HepG2 (cell line): ENCODE data around the gene GSTP1. TPM values are rescaled to one million over a fixed set of nuclear protein-coding genes. Genes with fewer than 3 reads are reported as not detected.

Experiments
- CBX5 ChIP-seq: sonication (generic); formaldehyde crosslinking; IDR thresholded peaks from 2 replicates; pipeline ENCODE4 v1.4.0; 2020; ENCODE audit warnings: missing genetic modification reagents, borderline replicate concordance
- FOXO1 ChIP-seq: sonication (generic); formaldehyde crosslinking; IDR thresholded peaks from 2 replicates; pipeline ENCODE4 v1.4.0; 2020; ENCODE audit warnings: missing genetic modification reagents
- MYC ChIP-seq: sonication (generic); formaldehyde crosslinking; IDR thresholded peaks from 2 replicates; pipeline ENCODE4 v1.9.0; 2021; ENCODE audit warnings: missing genetic modification reagents, borderline replicate concordance
- PLRG1 ChIP-seq: fragments of 450-650 bp; conservative IDR thresholded peaks from 2 replicates; pipeline ENCODE4 v1.6.1; 2016
- SOX6 ChIP-seq, 2 experiments: fragments of 450-650 bp in 1 of 2; sonication (generic) in 1 of 2; formaldehyde crosslinking in 1 of 2; IDR thresholded peaks; 2 replicates each; pipeline versions ENCODE4 v1.4.0 to v1.6.1; 2017 to 2020; ENCODE audit warnings: antibody characterized with exemption in 1 of 2, mild to moderate bottlenecking in 1 of 2, missing genetic modification reagents in 1 of 2
- TCF12 ChIP-seq, 2 experiments: fragments of 450-650 bp in 1 of 2; sonication (generic) in 1 of 2; formaldehyde crosslinking in 1 of 2; IDR thresholded peaks; 2 replicates each; pipeline versions ENCODE4 v1.6.1 to v1.8.0; 2017 to 2022; ENCODE audit warnings: antibody characterized with exemption in 1 of 2, mild to moderate bottlenecking in 1 of 2, missing genetic modification reagents in 1 of 2, moderate library complexity in 1 of 2
- THAP11 ChIP-seq: IDR thresholded peaks from 2 replicates; pipeline ENCODE4 v1.6.1; 2016; ENCODE audit warnings: missing biosample characterization, missing genetic modification reagents
- ZNF234 ChIP-seq: sonication (generic); formaldehyde crosslinking; conservative IDR thresholded peaks from 2 replicates; pipeline ENCODE4 v1.5.1; 2020; ENCODE audit warnings: mild to moderate bottlenecking, missing genetic modification reagents
- ZNF530 ChIP-seq: sonication (generic); formaldehyde crosslinking; IDR thresholded peaks from 2 replicates; pipeline ENCODE4 v1.5.0; 2020; ENCODE audit warnings: low read depth, mild to moderate bottlenecking, missing genetic modification reagents
- ZSCAN12 ChIP-seq: sonication (generic); formaldehyde crosslinking; IDR thresholded peaks from 2 replicates; pipeline ENCODE4 v1.9.0; 2021; ENCODE audit warnings: mild to moderate bottlenecking, missing genetic modification reagents
- polyA plus RNA-seq, 8 experiments: library from polyadenylated mRNA; depleted of rRNA in 3 of 8; stranded (reverse) in 7 of 8; unstranded in 1 of 8; fragments of >200 nt; fragmentation: Illumina TruSeq in 4 of 8; extraction: Trizol in 4 of 8; gene quantifications; 2 replicates each; pipeline versions ENCODE4 v1.2.1 to v1.2.3, GENCODE V29; 2011 to 2016; ENCODE audit warnings: low read depth in 4 of 8, missing spikeins in 1 of 8, mixed read lengths in 1 of 8; ENCODE audit not compliant: insufficient read depth in 1 of 8
- total RNA-seq, 5 experiments: library from RNA; depleted of rRNA; stranded (reverse); fragments of >200 nt; fragmentation: Illumina TruSeq; extraction: Trizol; gene quantifications; 2 replicates each; pipeline ENCODE4 v1.2.3, GENCODE V29; 2016; ENCODE audit warnings: low read depth in 1 of 5
- TF ChIP-seq, protein P1 (sequence below): sonication (generic); formaldehyde crosslinking; conservative IDR thresholded peaks from 2 replicates; pipeline ENCODE4 v1.4.0; 2020; ENCODE audit warnings: missing genetic modification reagents
- TF ChIP-seq, protein P2 (sequence below), 2 experiments: IDR thresholded peaks; 2 replicates each; pipeline ENCODE4 v1.6.1; 2011 to 2012; ENCODE audit warnings: low read length in 2 of 2, borderline replicate concordance in 1 of 2, low read depth in 1 of 2, mild to moderate bottlenecking in 1 of 2, moderate library complexity in 1 of 2
- TF ChIP-seq, protein P3 (sequence below): sonication (generic); formaldehyde crosslinking; IDR thresholded peaks from 2 replicates; pipeline ENCODE4 v1.5.1; 2020; ENCODE audit warnings: missing genetic modification reagents, mild to moderate bottlenecking, borderline replicate concordance
- TF ChIP-seq, protein P4 (sequence below): sonication (generic); formaldehyde crosslinking; IDR thresholded peaks from 2 replicates; pipeline ENCODE4 v1.9.0; 2022; ENCODE audit warnings: low read depth, missing genetic modification reagents
- TF ChIP-seq, protein P5 (sequence below): sonication (generic); formaldehyde crosslinking; IDR thresholded peaks from 2 replicates; pipeline ENCODE4 v1.9.0; 2022; ENCODE audit warnings: missing genetic modification reagents, mild to moderate bottlenecking, borderline replicate concordance

Gene GSTP1
- total and polyA plus RNA-seq, 2 of the 13 experiments (the other 11 are each of a cell fraction or from before 2014, with no cell fraction given): not detected

DNA sequence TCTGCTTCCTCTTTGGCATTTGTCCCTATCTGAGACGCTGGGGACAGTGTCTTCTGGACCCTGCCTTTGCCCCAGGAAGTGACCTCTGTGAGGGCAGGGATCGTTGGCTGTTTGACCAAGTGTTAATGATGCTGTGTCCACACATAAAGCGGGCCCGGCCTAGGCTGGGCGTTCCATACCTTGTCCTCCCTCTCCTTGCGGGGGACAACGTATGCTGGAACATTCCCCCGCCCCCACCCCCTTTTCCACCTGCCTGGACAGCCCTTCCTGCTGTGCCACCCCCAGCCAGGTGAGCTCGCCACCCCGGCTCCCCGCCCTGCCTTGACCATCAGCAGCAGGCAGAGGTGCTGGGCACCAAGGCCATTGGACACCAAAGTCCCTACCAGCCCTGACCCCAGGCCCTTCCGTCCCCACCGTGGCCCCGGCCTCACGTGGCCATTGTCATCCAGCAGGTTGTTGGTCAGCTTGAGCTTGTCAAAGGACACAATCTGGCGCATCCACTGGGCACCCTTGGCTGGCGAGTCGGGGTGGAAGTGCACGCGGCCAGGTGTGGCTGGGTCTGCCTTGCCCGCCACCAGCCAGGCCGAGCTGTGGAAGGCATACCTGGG, 50.2 kb downstream of the GSTP1 start (continued):
- no peak for TF ChIP-seq CBX5
- no peak for TF ChIP-seq ZNF530 (CRISPR knock-in tag)
- TF ChIP-seq FOXO1 (CRISPR knock-in tag): no peak
- no peak for TF ChIP-seq TCF12 (IDR thresholded peaks at IDR 0.05)
- no peak for TF ChIP-seq TCF12 (CRISPR knock-in tag; IDR thresholded peaks at IDR 0.05)
- TF ChIP-seq ZSCAN12: no peak
- TF ChIP-seq, protein P1, sequence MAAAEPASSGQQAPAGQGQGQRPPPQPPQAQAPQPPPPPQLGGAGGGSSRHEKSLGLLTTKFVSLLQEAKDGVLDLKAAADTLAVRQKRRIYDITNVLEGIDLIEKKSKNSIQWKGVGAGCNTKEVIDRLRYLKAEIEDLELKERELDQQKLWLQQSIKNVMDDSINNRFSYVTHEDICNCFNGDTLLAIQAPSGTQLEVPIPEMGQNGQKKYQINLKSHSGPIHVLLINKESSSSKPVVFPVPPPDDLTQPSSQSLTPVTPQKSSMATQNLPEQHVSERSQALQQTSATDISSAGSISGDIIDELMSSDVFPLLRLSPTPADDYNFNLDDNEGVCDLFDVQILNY (CRISPR knock-in tag): no peak
- 0 out of 2 replicates have a peak, but pooled peaks have one; percentile 10 for TF ChIP-seq MYC (CRISPR knock-in tag)
- TF ChIP-seq, protein P2, sequence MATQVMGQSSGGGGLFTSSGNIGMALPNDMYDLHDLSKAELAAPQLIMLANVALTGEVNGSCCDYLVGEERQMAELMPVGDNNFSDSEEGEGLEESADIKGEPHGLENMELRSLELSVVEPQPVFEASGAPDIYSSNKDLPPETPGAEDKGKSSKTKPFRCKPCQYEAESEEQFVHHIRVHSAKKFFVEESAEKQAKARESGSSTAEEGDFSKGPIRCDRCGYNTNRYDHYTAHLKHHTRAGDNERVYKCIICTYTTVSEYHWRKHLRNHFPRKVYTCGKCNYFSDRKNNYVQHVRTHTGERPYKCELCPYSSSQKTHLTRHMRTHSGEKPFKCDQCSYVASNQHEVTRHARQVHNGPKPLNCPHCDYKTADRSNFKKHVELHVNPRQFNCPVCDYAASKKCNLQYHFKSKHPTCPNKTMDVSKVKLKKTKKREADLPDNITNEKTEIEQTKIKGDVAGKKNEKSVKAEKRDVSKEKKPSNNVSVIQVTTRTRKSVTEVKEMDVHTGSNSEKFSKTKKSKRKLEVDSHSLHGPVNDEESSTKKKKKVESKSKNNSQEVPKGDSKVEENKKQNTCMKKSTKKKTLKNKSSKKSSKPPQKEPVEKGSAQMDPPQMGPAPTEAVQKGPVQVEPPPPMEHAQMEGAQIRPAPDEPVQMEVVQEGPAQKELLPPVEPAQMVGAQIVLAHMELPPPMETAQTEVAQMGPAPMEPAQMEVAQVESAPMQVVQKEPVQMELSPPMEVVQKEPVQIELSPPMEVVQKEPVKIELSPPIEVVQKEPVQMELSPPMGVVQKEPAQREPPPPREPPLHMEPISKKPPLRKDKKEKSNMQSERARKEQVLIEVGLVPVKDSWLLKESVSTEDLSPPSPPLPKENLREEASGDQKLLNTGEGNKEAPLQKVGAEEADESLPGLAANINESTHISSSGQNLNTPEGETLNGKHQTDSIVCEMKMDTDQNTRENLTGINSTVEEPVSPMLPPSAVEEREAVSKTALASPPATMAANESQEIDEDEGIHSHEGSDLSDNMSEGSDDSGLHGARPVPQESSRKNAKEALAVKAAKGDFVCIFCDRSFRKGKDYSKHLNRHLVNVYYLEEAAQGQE (IDR thresholded peaks at IDR 0.05; ENCODE audit: borderline replicate concordance in 1 of 2, low read depth in 1 of 2, low read length in 2 of 2): no peak
- TF ChIP-seq, protein P3, sequence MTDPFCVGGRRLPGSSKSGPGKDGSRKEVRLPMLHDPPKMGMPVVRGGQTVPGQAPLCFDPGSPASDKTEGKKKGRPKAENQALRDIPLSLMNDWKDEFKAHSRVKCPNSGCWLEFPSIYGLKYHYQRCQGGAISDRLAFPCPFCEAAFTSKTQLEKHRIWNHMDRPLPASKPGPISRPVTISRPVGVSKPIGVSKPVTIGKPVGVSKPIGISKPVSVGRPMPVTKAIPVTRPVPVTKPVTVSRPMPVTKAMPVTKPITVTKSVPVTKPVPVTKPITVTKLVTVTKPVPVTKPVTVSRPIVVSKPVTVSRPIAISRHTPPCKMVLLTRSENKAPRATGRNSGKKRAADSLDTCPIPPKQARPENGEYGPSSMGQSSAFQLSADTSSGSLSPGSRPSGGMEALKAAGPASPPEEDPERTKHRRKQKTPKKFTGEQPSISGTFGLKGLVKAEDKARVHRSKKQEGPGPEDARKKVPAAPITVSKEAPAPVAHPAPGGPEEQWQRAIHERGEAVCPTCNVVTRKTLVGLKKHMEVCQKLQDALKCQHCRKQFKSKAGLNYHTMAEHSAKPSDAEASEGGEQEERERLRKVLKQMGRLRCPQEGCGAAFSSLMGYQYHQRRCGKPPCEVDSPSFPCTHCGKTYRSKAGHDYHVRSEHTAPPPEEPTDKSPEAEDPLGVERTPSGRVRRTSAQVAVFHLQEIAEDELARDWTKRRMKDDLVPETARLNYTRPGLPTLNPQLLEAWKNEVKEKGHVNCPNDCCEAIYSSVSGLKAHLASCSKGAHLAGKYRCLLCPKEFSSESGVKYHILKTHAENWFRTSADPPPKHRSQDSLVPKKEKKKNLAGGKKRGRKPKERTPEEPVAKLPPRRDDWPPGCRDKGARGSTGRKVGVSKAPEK (CRISPR knock-in tag): no peak
- no peak for TF ChIP-seq PLRG1
- TF ChIP-seq, protein P4, sequence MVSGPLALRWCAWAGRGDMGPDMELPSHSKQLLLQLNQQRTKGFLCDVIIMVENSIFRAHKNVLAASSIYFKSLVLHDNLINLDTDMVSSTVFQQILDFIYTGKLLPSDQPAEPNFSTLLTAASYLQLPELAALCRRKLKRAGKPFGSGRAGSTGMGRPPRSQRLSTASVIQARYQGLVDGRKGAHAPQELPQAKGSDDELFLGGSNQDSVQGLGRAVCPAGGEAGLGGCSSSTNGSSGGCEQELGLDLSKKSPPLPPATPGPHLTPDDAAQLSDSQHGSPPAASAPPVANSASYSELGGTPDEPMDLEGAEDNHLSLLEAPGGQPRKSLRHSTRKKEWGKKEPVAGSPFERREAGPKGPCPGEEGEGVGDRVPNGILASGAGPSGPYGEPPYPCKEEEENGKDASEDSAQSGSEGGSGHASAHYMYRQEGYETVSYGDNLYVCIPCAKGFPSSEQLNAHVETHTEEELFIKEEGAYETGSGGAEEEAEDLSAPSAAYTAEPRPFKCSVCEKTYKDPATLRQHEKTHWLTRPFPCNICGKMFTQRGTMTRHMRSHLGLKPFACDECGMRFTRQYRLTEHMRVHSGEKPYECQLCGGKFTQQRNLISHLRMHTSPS: no peak
- no peak for TF ChIP-seq SOX6 (IDR thresholded peaks at IDR 0.05)
- TF ChIP-seq SOX6 (CRISPR knock-in tag; IDR thresholded peaks at IDR 0.05): no peak
- no peak for TF ChIP-seq THAP11 (CRISPR knock-in tag)
- TF ChIP-seq, protein P5, sequence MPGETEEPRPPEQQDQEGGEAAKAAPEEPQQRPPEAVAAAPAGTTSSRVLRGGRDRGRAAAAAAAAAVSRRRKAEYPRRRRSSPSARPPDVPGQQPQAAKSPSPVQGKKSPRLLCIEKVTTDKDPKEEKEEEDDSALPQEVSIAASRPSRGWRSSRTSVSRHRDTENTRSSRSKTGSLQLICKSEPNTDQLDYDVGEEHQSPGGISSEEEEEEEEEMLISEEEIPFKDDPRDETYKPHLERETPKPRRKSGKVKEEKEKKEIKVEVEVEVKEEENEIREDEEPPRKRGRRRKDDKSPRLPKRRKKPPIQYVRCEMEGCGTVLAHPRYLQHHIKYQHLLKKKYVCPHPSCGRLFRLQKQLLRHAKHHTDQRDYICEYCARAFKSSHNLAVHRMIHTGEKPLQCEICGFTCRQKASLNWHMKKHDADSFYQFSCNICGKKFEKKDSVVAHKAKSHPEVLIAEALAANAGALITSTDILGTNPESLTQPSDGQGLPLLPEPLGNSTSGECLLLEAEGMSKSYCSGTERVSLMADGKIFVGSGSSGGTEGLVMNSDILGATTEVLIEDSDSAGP: 0 out of 2 replicates have a peak, but pooled peaks have one; percentile 42
- no peak for TF ChIP-seq ZNF234 (CRISPR knock-in tag)
